ENCODE data around the gene POLL. TPM values are rescaled to one million over a fixed set of nuclear protein-coding genes. Genes with fewer than 3 reads are reported as not detected.

POLL gene
- total RNA-seq, 1 experiment from 2014 or later: 51.3 TPM

DNA sequence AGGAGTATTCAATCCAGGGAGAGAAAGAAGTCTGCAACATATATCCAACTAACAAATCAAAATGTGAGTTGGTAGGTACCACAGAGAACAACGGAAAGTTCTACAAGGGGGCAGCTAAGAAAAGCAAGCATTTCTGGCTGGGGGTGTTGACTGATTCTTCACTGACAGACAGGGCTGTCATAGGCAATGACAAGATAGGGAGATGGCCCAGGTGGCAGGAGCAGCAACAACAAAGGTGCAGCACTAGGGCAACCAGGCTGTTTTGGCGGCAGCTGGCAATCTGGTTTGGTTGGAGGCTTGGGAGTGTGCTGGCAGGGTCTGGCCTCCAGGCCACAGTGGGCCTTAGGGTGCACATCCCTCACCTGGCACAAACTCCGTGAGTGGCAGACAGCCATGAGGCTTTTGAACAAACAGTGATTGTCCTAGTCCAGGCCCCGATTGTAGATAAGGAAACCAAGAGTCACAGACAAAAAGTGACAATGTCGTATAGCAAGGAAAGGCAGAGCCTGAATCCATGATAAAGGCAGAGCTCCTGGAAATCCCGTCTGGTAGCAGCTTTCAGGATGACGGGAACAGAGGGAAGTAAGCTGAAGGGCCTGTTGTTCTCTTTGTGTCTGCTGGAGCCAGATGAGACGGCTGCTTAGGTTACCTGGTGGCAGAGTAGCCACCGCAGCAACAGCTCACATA, 28.5 kb upstream of the POLL start:
- BruUV-seq (replicated peaks): no TSS peak
- no peak overlapping the region for H3K4me3 ChIP-seq (replicated peaks in 1 of 2; ENCODE audit: low read depth in 1 of 2, low read length in 2 of 2)
- no peaks in the 10 kb centered on the region for H3K79me2 ChIP-seq (ENCODE audit: insufficient read depth, low read length)
- H3K36me3 ChIP-seq (ENCODE audit: control insufficient read depth in 1 of 2, insufficient read depth in 2 of 2, low read length in 2 of 2): no peaks in the 10 kb centered on the region; a peak in 1 of 4 replicates
- H3K4me2 ChIP-seq (ENCODE audit: low read length): no peak overlapping the region
- H3K27me3 ChIP-seq (ENCODE audit: insufficient read depth, low read length): no peaks in the 10 kb centered on the region
- POLR2A ChIA-PET: no interaction called here
- CTCF ChIA-PET: interaction anchor here (1.1 to 2.1 kb wide), 3 partner anchors 14 to 403 kb away, joined by 5 to 8 read pairs (median 7); no protein-coding TSS in a partner anchor
- H3K9ac ChIP-seq (ENCODE audit: low read length): no peak overlapping the region
- no peaks in the 10 kb centered on the region for H4K20me1 ChIP-seq (ENCODE audit: insufficient read depth)
- no peak overlapping the region for H3K27ac ChIP-seq (ENCODE audit: low read depth, low read length)
- intact Hi-C loops (cut with micrococcal nuclease): no loop called here
- H3K9me3 ChIP-seq (ENCODE audit: control insufficient read depth in 1 of 2, insufficient read depth in 1 of 2, low read depth in 1 of 2, low read length in 2 of 2): no peaks in the 10 kb centered on the region
- TF ChIP-seq EZH2 (IDR thresholded peaks at IDR 0.05): no peak
- no peak for TF ChIP-seq EZH2phosphoT487 (IDR thresholded peaks at IDR 0.05; ENCODE audit: borderline replicate concordance)
- TF ChIP-seq, protein P1, sequence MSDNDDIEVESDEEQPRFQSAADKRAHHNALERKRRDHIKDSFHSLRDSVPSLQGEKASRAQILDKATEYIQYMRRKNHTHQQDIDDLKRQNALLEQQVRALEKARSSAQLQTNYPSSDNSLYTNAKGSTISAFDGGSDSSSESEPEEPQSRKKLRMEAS (IDR thresholded peaks at IDR 0.05): no peak
- TF ChIP-seq, protein P2, sequence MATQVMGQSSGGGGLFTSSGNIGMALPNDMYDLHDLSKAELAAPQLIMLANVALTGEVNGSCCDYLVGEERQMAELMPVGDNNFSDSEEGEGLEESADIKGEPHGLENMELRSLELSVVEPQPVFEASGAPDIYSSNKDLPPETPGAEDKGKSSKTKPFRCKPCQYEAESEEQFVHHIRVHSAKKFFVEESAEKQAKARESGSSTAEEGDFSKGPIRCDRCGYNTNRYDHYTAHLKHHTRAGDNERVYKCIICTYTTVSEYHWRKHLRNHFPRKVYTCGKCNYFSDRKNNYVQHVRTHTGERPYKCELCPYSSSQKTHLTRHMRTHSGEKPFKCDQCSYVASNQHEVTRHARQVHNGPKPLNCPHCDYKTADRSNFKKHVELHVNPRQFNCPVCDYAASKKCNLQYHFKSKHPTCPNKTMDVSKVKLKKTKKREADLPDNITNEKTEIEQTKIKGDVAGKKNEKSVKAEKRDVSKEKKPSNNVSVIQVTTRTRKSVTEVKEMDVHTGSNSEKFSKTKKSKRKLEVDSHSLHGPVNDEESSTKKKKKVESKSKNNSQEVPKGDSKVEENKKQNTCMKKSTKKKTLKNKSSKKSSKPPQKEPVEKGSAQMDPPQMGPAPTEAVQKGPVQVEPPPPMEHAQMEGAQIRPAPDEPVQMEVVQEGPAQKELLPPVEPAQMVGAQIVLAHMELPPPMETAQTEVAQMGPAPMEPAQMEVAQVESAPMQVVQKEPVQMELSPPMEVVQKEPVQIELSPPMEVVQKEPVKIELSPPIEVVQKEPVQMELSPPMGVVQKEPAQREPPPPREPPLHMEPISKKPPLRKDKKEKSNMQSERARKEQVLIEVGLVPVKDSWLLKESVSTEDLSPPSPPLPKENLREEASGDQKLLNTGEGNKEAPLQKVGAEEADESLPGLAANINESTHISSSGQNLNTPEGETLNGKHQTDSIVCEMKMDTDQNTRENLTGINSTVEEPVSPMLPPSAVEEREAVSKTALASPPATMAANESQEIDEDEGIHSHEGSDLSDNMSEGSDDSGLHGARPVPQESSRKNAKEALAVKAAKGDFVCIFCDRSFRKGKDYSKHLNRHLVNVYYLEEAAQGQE (IDR thresholded peaks at IDR 0.05; ENCODE audit: low read depth): no peak
- TF ChIP-seq YY1 (IDR thresholded peaks at IDR 0.05; ENCODE audit: extremely low read depth, insufficient replicate concordance, low read depth, low read length): no peak
- no peak for TF ChIP-seq SRF (IDR thresholded peaks at IDR 0.05; ENCODE audit: low read depth)
- no peak for TF ChIP-seq POLR2AphosphoS5 (IDR thresholded peaks at IDR 0.05; ENCODE audit: low read depth, low read length)
- TF ChIP-seq, protein P3, sequence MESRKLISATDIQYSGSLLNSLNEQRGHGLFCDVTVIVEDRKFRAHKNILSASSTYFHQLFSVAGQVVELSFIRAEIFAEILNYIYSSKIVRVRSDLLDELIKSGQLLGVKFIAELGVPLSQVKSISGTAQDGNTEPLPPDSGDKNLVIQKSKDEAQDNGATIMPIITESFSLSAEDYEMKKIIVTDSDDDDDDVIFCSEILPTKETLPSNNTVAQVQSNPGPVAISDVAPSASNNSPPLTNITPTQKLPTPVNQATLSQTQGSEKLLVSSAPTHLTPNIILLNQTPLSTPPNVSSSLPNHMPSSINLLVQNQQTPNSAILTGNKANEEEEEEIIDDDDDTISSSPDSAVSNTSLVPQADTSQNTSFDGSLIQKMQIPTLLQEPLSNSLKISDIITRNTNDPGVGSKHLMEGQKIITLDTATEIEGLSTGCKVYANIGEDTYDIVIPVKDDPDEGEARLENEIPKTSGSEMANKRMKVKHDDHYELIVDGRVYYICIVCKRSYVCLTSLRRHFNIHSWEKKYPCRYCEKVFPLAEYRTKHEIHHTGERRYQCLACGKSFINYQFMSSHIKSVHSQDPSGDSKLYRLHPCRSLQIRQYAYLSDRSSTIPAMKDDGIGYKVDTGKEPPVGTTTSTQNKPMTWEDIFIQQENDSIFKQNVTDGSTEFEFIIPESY (IDR thresholded peaks at IDR 0.05; ENCODE audit: extremely low read depth, insufficient replicate concordance, low read length): no peak
- TF ChIP-seq, protein P4, sequence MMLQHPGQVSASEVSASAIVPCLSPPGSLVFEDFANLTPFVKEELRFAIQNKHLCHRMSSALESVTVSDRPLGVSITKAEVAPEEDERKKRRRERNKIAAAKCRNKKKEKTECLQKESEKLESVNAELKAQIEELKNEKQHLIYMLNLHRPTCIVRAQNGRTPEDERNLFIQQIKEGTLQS (IDR thresholded peaks at IDR 0.05): no peak
- no peak for TF ChIP-seq FOSL1 (IDR thresholded peaks at IDR 0.05; ENCODE audit: low read depth)
- TF ChIP-seq TCF7L2 (IDR thresholded peaks at IDR 0.05; ENCODE audit: borderline replicate concordance, extremely low read depth, insufficient read depth, insufficient read length): no peak
- TF ChIP-seq RAD21 (IDR thresholded peaks at IDR 0.05; ENCODE audit: low read depth): no peak
- TF ChIP-seq CBX3 (IDR thresholded peaks at IDR 0.05; ENCODE audit: low read depth): no peak
- no peak for TF ChIP-seq CEBPB (IDR thresholded peaks at IDR 0.05; ENCODE audit: low read depth)
- no peak for TF ChIP-seq ZFX (IDR thresholded peaks at IDR 0.05)
- no peak for TF ChIP-seq POLR2A (IDR thresholded peaks at IDR 0.05; ENCODE audit: borderline replicate concordance, extremely low read depth, insufficient read depth, insufficient read length)
- TF ChIP-seq SP1 (IDR thresholded peaks at IDR 0.05; ENCODE audit: low read depth): no peak
- TF ChIP-seq ZNF274 (IDR thresholded peaks at IDR 0.05; ENCODE audit: low read depth, low read length): no peak
- TF ChIP-seq ELF1 (IDR thresholded peaks at IDR 0.05; ENCODE audit: borderline replicate concordance, low read depth): no peak
- no peak for TF ChIP-seq JUND (IDR thresholded peaks at IDR 0.05)
- peaks cover 0 to 4% of the 10 kb centered on the region in 2 experiments; a peak in 1 of 4 replicates for H3K4me1 ChIP-seq (ENCODE audit: control insufficient read depth in 1 of 2, insufficient read depth in 2 of 2, low read length in 2 of 2)
- no peaks in the 10 kb centered on the region for H3K9me2 ChIP-seq (ENCODE audit: insufficient read depth)
- DNase-seq (ENCODE audit: low read depth, low spot score): no peak
- RAD21 ChIA-PET (ENCODE audit: low non-redundant PET in 1 of 2, low total read pairs in 2 of 2, uncharacterized antibody in 2 of 2, unreplicated experiment in 2 of 2): interaction anchor here in 1 of 2 experiments (1.1 kb wide), 1 partner anchor 14 kb away, joined by 3 read pairs; no protein-coding TSS in a partner anchor
- H2AFZ ChIP-seq (ENCODE audit: low read depth, low read length, poor library complexity, severe bottlenecking): no peak overlapping the region
- ATAC-seq: no peak
